ENCODE measurements around the gene PML.

GRCh38 chr15:74062671-74063070, 68.2 kb downstream of the PML start:
- TF ChIP-seq CTCF (IDR thresholded peaks at IDR 0.05) (no peak), POLR2A (IDR thresholded peaks at IDR 0.05) (no peak), POLR2AphosphoS5 (IDR thresholded peaks at IDR 0.05) (no peak)

All from stomach (tissue), 4 donors.